ENCODE measurements around the gene WNT7B. TPM values are rescaled to one million over a fixed set of nuclear protein-coding genes. Genes with fewer than 3 reads are reported as not detected.

Gene WNT7B
- total RNA-seq (2021) (66.9 and 75.5 TPM in 2 replicates), Bru-seq, nascent RNA (percentile 74 among the genes with signal in this experiment), BruChase-seq, experiment 1, labeled RNA remaining after a 2-hour chase (percentile 73 among the genes with signal in this experiment), BruChase-seq, experiment 2, labeled RNA remaining after a 6-hour chase (percentile 83 among the genes with signal in this experiment)
- long read RNA-seq, partial matches to known transcripts: 0 of 29 reads
- long read RNA-seq, other reads (novel, unspliced or antisense): 25 of 29 reads

- peak within 1 kb of the TSS; percentile 99 for H3K4me3 ChIP-seq
- H3K79me2 ChIP-seq (ENCODE audit: low read depth): peaks cover 47% of the 10 kb centered on the region
- peaks cover 36% of the 10 kb centered on the region for H3K4me1 ChIP-seq (replicated peaks; ENCODE audit: insufficient read depth)
- peaks cover 31% of the 10 kb centered on the region for H4K20me1 ChIP-seq (ENCODE audit: insufficient read depth)
- no peaks in the 10 kb centered on the region for H3K36me3 ChIP-seq (ENCODE audit: low read depth)
- ChIA-PET CTCF (interaction anchor here (0.6 to 1.0 kb wide), 7 partner anchors 41 to 760 kb away, joined by 3 to 14 read pairs (median 7); no protein-coding TSS in a partner anchor), POLR2A (ENCODE audit: unreplicated experiment) (interaction anchor here (0.6 to 0.7 kb wide), 9 partner anchors 58 to 553 kb away, joined by 3 to 16 read pairs (median 7); no protein-coding TSS in a partner anchor)
- no peaks in the 10 kb centered on the region for H3K9me3 ChIP-seq (ENCODE audit: insufficient read depth, low read depth)
- peak within 1 kb of the TSS; percentile 93 for H3K4me2 ChIP-seq
- TF ChIP-seq CTCF (conservative IDR thresholded peaks at IDR 0.05) (no peak), EZH2 (IDR thresholded peaks at IDR 0.05; ENCODE audit: low read depth) (no peak)
- BruUV-seq (replicated peaks): no TSS peak
- H3K27ac ChIP-seq: no peak within 1 kb of the TSS
- no peaks in the 10 kb centered on the region for H3K9me2 ChIP-seq (ENCODE audit: insufficient read depth)
- peak within 1 kb of the TSS; percentile 85 for H2AFZ ChIP-seq
- H3K27me3 ChIP-seq (ENCODE audit: insufficient read depth, low read depth): no peaks in the 10 kb centered on the region
- H3F3A ChIP-seq (ENCODE audit: insufficient read depth, low read depth): peaks cover 62% of the 10 kb centered on the region
- intact Hi-C loops (cut with micrococcal nuclease; ENCODE audit: unreplicated experiment): loop anchor here (1.0 kb wide), 1 partner anchor 58 kb away; no protein-coding TSS in a partner anchor
- peak; percentile 79 to 86 for DNase-seq
Observed at GRCh38 chr22:45977003-45977411, at the start of gene WNT7B. WNT7B (minus strand) TSS chr22:45977162; CDS start chr22:45976754, 408 bp downstream.

- Histone ChIP-seq H3K27ac (no peak overlapping the region), H3K36me3 (ENCODE audit: low read depth) (no peaks in the 10 kb centered on the region), H3K27me3 (ENCODE audit: insufficient read depth, low read depth) (peaks cover 22% of the 10 kb centered on the region), H3K4me2 (peak overlapping the region; percentile 74), H2AFZ (no peak overlapping the region), H3F3A (ENCODE audit: insufficient read depth, low read depth) (peaks cover 10% of the 10 kb centered on the region; the same call in 1 of the 2 replicates), H3K9me3 (ENCODE audit: insufficient read depth, low read depth) (no peaks in the 10 kb centered on the region), H4K20me1 (ENCODE audit: insufficient read depth) (no peaks in the 10 kb centered on the region), H3K79me2 (ENCODE audit: low read depth) (no peaks in the 10 kb centered on the region), H3K4me1 (replicated peaks; ENCODE audit: insufficient read depth) (0 out of 2 replicates have a peak, but pooled peaks cover 7% of the 10 kb centered on the region), H3K9me2 (ENCODE audit: insufficient read depth) (no peaks in the 10 kb centered on the region), H3K4me3 (peak overlapping the region; percentile 52; the same call in 1 of the 2 replicates)
- ChIA-PET CTCF (interaction anchor here (0.7 kb wide), 1 partner anchor 12 kb away, joined by 3 read pairs; no protein-coding TSS in a partner anchor), POLR2A (ENCODE audit: unreplicated experiment) (no interaction called here)
- intact Hi-C loops (cut with micrococcal nuclease; ENCODE audit: unreplicated experiment): no loop called here
- TF ChIP-seq EZH2 (IDR thresholded peaks at IDR 0.05; ENCODE audit: low read depth) (no peak), CTCF (conservative IDR thresholded peaks at IDR 0.05) (no peak)
- no peak for DNase-seq
- no TSS peak for BruUV-seq (replicated peaks)
Observed at GRCh38 chr22:46025973-46026898, 49.3 kb upstream of the WNT7B start.

All from PC-9 (cell line).